Inflammatory macrophage treated with lipopolysaccharide for 4 hours (primary cell): ENCODE data around the gene GLT1D1.

ENCODE experiments used
- DNase-seq: peaks from one replicate; pipeline ENCODE4 v3.0.0-alpha.2; 2020

The GLT1D1 gene

GRCh38 chr12:128856035-128856790 lies 2.9 kb downstream of the GLT1D1 start:
- no peak for DNase-seq

GRCh38 chr12:128856791-128857078 lies 3.5 kb downstream of the GLT1D1 start:
- no peak for DNase-seq

GRCh38 chr12:128857133-128857763 lies 4.0 kb downstream of the GLT1D1 start:
- peak; percentile 86 for DNase-seq

GRCh38 chr12:128859311-128859710 lies 6.0 kb downstream of the GLT1D1 start:
- DNase-seq: no peak

- DNase-seq: no peak
These were observed 8.1 kb downstream of the GLT1D1 start for GRCh38 chr12:128861226-128862016.

- DNase-seq: no peak
These were observed 10.7 kb downstream of the GLT1D1 start for GRCh38 chr12:128863957-128864356.

- peak; percentile 37 for DNase-seq
These were observed 11.4 kb downstream of the GLT1D1 start for GRCh38 chr12:128864516-128865186.

GRCh38 chr12:128867466-128867865 lies 14.2 kb downstream of the GLT1D1 start:
- no peak for DNase-seq

- no peak for DNase-seq
These were observed 18.2 kb downstream of the GLT1D1 start for GRCh38 chr12:128871516-128871892.

- no peak for DNase-seq
These were observed 19.0 kb downstream of the GLT1D1 start for GRCh38 chr12:128872303-128872702.

- no peak for DNase-seq
These were observed 23.3 kb downstream of the GLT1D1 start for GRCh38 chr12:128876559-128876958.

GRCh38 chr12:128879898-128880764 lies 26.9 kb downstream of the GLT1D1 start:
- no peak for DNase-seq

- no peak for DNase-seq
These were observed 38.6 kb downstream of the GLT1D1 start for GRCh38 chr12:128891856-128892255.

- no peak for DNase-seq
These were observed 50.0 kb downstream of the GLT1D1 start for GRCh38 chr12:128903236-128903635.

- DNase-seq: no peak
These were observed 51.8 kb downstream of the GLT1D1 start for GRCh38 chr12:128905003-128905544.

- no peak for DNase-seq
These were observed 53.3 kb downstream of the GLT1D1 start for GRCh38 chr12:128906485-128907137.

GRCh38 chr12:128908254-128908653 lies 55.0 kb downstream of the GLT1D1 start:
- DNase-seq: no peak

GRCh38 chr12:128909653-128910052 lies 56.4 kb downstream of the GLT1D1 start:
- DNase-seq: no peak

GRCh38 chr12:128910629-128911028 lies 57.4 kb downstream of the GLT1D1 start:
- no peak for DNase-seq

GRCh38 chr12:128911861-128912260 lies 58.6 kb downstream of the GLT1D1 start:
- peak; percentile 6 for DNase-seq

GRCh38 chr12:128914908-128915563 lies 61.8 kb downstream of the GLT1D1 start:
- DNase-seq: peak; percentile 85
